Lung (tissue), 12 donors: ENCODE data around the gene SH3PXD2A. TPM values are rescaled to one million over a fixed set of nuclear protein-coding genes. Genes with fewer than 3 reads are reported as not detected.

Source experiments
- ATAC-seq: fragments of 200-7000 bp; cut with Tn5 transposase; one replicate; pipeline ENCODE4 v1.9.1; 2020; ENCODE audit warnings: moderate number of reproducible peaks; ENCODE audit not compliant: insufficient read depth, low FRiP score
- DNase-seq, 3 donors: peaks; one replicate each; pipeline ENCODE4 v3.0.0-alpha.2; 2013 to 2017
- H3K27ac ChIP-seq, 2 donors: one replicate each; pipeline ENCODE4 v1.5.1; 2013; ENCODE audit warnings: mild to moderate bottlenecking in 2 of 2, moderate library complexity in 2 of 2, control low read depth in 1 of 2, inconsistent platforms in 1 of 2, low read depth in 1 of 2, low read length in 1 of 2
- H3K27me3 ChIP-seq, 3 donors: one replicate each; pipeline ENCODE4 v1.5.1; 2013; ENCODE audit warnings: low read length in 2 of 3; ENCODE audit not compliant: control insufficient read depth in 3 of 3, insufficient read depth in 3 of 3
- H3K36me3 ChIP-seq, 4 donors: one replicate each; pipeline ENCODE4 v1.5.1; 2013; ENCODE audit warnings: low read length in 4 of 4, mild to moderate bottlenecking in 1 of 4, moderate library complexity in 1 of 4; ENCODE audit not compliant: control insufficient read depth in 4 of 4, insufficient read depth in 4 of 4
- H3K4me1 ChIP-seq, 5 donors: one replicate each; pipeline ENCODE4 v1.5.1; 2013; ENCODE audit warnings: low read length in 5 of 5, mild to moderate bottlenecking in 2 of 5, moderate library complexity in 1 of 5; ENCODE audit not compliant: control insufficient read depth in 5 of 5, insufficient read depth in 5 of 5
- H3K4me3 ChIP-seq: one replicate; pipeline ENCODE4 v1.5.1; 2013; ENCODE audit warnings: mild to moderate bottlenecking, control low read depth, moderate library complexity
- H3K9ac ChIP-seq, 2 donors: one replicate each; pipeline ENCODE4 v1.5.1; 2013; ENCODE audit warnings: low read length in 2 of 2, control low read depth in 1 of 2; ENCODE audit not compliant: insufficient read depth in 1 of 2
- H3K9me3 ChIP-seq, 4 donors: one replicate each; pipeline ENCODE4 v1.5.1; 2013; ENCODE audit warnings: low read length in 3 of 4, mild to moderate bottlenecking in 1 of 4, moderate library complexity in 1 of 4; ENCODE audit not compliant: control insufficient read depth in 4 of 4, insufficient read depth in 3 of 4
- CTCF ChIP-seq: IDR thresholded peaks from 2 replicates; pipeline ENCODE4 v1.5.1; 2012; ENCODE audit warnings: mild to moderate bottlenecking; ENCODE audit errors: control extremely low read depth, extremely low read depth
- WGBS, 2 donors: extraction: QIAGEN DNeasy Blood & Tissue Kit; methylation state at CpG; one replicate each; pipeline ENCODE4 v1.1.7; 2013; 5-methylcytosine and 5-hydroxymethylcytosine counted together
- polyA plus RNA-seq, 2 donors: library from polyadenylated mRNA; stranded (reverse); fragments of 200-250 nt; gene quantifications; one replicate each; pipeline ENCODE4 v1.2.1, GENCODE V29; 2013
- total RNA-seq, 2 donors: library from RNA; depleted of rRNA in 1 of 2; stranded (reverse); fragments of >200 nt in 1 of 2; gene quantifications; one replicate each; pipeline ENCODE4 v1.2.1, GENCODE V29; 2014 to 2021
- donor health status: control.
- donor health status: control.
- donor health status: Bipolar disorder and iron deficiency.
- donor health status: healthy.
- donor health status: DM: yes; HTN: yes; CAD: no.

Gene SH3PXD2A
- total and polyA plus RNA-seq, 4 donors = 9.9 to 53.2 (median 29.2) TPM

GRCh38 chr10:103823706-103824272 lies 31.6 kb downstream of the SH3PXD2A start:
- no peak overlapping the region for H3K27ac ChIP-seq
- ATAC-seq = no peak
- 61 to 64% methylated on average over 9 of the region's 9 CpGs for WGBS, 2 donors

GRCh38 chr10:103822800-103823199 lies 32.6 kb downstream of the SH3PXD2A start:
- Histone ChIP-seq H3K4me1 (peaks cover 10 to 54% (median 27%) of the 10 kb centered on the region in 5 donors), H3K27me3 (no peaks in the 10 kb centered on the region), H3K4me3 (no peak overlapping the region), H3K36me3 (no peaks in the 10 kb centered on the region), H3K9ac (peak overlapping the region in 1 of 2 donors; percentile 44), H3K27ac (no peak overlapping the region), H3K9me3 (no peaks in the 10 kb centered on the region)
- 46 to 67% methylated on average over 3 of the region's 3 CpGs for WGBS, 2 donors
- ATAC-seq (no peak), DNase-seq (no peak)
- TF ChIP-seq CTCF = no peak

More at GRCh38 chr10:103823706-103824272, 31.6 kb downstream of the SH3PXD2A start:
- H3K9me3 ChIP-seq = no peaks in the 10 kb centered on the region
- no peaks in the 10 kb centered on the region for H3K27me3 ChIP-seq
- no peak overlapping the region for H3K4me3 ChIP-seq
- no peak for DNase-seq
- TF ChIP-seq CTCF = no peak
- H3K36me3 ChIP-seq = peaks cover 0 to 2% (median 0%) of the 10 kb centered on the region in 4 donors
- peak overlapping the region in 1 of 2 donors; percentile 42 for H3K9ac ChIP-seq
- H3K4me1 ChIP-seq = peaks cover 10 to 50% (median 27%) of the 10 kb centered on the region in 5 donors

- Histone ChIP-seq H3K9me3 (no peaks in the 10 kb centered on the region), H3K4me1 (peaks cover 10 to 54% (median 27%) of the 10 kb centered on the region in 5 donors), H3K4me3 (no peak overlapping the region), H3K27ac (no peak overlapping the region), H3K27me3 (no peaks in the 10 kb centered on the region), H3K36me3 (no peaks in the 10 kb centered on the region), H3K9ac (no peak overlapping the region)
- DNase-seq (peak in 2 of 3 donors; percentile 54 to 83), ATAC-seq (no peak)
- TF ChIP-seq CTCF = no peak
- WGBS, 2 donors = 82 to 94% methylated on average over 5 of the region's 5 CpGs
These were observed 33.2 kb downstream of the SH3PXD2A start for GRCh38 chr10:103822107-103822716.
